Brain microvascular endothelial cell (primary cell): ENCODE results near the gene TMEM106C.

Experiments
- DNase-seq: peaks from one replicate; pipeline ENCODE4 v3.0.0-alpha.2; 2020
- H3K27ac ChIP-seq: fragments of 250-450 bp; sonication (Bioruptor Pico); 2 replicates; pipeline ENCODE4 v1.5.1; 2020; ENCODE audit warnings: mild to moderate bottlenecking, moderate library complexity
- H3K27me3 ChIP-seq: fragments of 250-450 bp; sonication (Bioruptor Pico); replicated peaks from 2 replicates; pipeline ENCODE4 v1.5.1; 2020; ENCODE audit warnings: mild to moderate bottlenecking
- H3K36me3 ChIP-seq: fragments of 250-450 bp; sonication (Bioruptor Pico); replicated peaks from 2 replicates; pipeline ENCODE4 v1.5.1; 2020; ENCODE audit warnings: mild to moderate bottlenecking
- H3K4me3 ChIP-seq: 2 replicates; pipeline ENCODE4 v1.5.1; 2011; ENCODE audit warnings: low read depth, mild to moderate bottlenecking, control low read depth, low read length, moderate library complexity
- in situ Hi-C: cut with HindIII; loops from 2 replicates; pipeline ENCODE4 v1.10.0; 2017; ENCODE audit warnings: low sequenced_read_pairs, low pct_ligation_motif_present
- TF ChIP-seq, protein P1 (sequence below): IDR thresholded peaks from 2 replicates; pipeline ENCODE4 v1.5.1; 2011; ENCODE audit warnings: low read depth, mild to moderate bottlenecking, moderate library complexity, low read length, control low read depth, inconsistent platforms; ENCODE audit errors: missing control alignments

Gene TMEM106C

DNA sequence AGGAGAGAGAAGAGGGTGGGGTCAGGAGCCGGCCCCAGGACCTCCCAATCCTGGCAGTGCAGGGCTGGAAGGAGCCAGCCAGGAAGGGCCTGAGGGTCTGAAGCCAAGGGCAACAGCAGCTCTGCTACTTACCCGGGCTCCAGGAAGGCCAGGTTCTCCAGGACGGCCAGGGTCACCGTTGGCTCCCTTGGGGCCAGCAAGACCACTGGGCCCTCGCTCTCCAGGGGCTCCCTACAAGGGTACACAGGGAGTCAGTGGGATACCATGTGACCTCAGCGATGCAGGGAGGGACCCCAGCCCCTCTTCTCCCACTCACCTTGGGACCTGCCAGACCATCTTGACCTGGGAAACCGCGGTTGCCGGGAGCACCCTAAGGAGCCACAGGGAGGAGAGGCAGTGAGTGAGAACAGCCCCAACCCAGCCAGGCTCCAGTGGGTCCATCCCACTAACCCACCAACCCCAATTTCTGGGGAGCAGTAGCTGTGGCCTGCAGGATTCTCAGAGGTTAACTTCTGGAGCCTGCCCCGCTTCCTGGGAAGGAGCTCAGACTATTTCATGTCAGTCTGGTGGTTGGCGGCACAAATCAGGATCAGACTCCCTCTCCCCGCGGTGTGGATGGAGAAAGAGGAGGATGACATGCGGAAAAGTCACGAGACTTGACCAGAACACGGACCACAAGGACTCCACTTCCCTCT, 22.3 kb downstream of the TMEM106C start:
- TF ChIP-seq, protein P1, sequence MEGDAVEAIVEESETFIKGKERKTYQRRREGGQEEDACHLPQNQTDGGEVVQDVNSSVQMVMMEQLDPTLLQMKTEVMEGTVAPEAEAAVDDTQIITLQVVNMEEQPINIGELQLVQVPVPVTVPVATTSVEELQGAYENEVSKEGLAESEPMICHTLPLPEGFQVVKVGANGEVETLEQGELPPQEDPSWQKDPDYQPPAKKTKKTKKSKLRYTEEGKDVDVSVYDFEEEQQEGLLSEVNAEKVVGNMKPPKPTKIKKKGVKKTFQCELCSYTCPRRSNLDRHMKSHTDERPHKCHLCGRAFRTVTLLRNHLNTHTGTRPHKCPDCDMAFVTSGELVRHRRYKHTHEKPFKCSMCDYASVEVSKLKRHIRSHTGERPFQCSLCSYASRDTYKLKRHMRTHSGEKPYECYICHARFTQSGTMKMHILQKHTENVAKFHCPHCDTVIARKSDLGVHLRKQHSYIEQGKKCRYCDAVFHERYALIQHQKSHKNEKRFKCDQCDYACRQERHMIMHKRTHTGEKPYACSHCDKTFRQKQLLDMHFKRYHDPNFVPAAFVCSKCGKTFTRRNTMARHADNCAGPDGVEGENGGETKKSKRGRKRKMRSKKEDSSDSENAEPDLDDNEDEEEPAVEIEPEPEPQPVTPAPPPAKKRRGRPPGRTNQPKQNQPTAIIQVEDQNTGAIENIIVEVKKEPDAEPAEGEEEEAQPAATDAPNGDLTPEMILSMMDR, result no peak
- no peak for DNase-seq
- Histone ChIP-seq H3K36me3 (no peaks in the 10 kb centered on the region), H3K4me3 (no peak overlapping the region), H3K27me3 (no peaks in the 10 kb centered on the region), H3K27ac (no peak overlapping the region)
- in situ Hi-C loops, result no loop called here

DNA sequence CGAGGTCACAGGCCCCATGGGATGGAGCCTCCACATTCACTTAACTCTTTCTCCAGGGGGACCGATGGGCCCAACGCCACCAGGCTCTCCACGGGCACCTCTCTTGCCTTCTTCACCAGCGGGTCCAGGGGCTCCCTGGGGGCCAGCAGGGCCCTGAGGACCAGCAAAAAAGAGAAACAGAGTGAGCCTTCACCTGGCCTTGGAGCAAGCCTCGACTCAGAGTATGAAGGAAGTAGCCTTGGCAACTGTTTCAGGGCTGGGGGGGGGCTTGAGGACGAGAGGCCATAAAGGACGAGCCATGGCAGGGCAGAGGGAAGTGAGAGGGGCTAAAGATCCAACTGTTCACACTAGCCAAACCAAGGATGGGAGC, 22.9 kb downstream of the TMEM106C start:
- no peak overlapping the region for H3K4me3 ChIP-seq
- no peak overlapping the region for H3K27ac ChIP-seq
- in situ Hi-C loops, result no loop called here
- TF ChIP-seq, protein P1, result no peak
- H3K36me3 ChIP-seq, result no peaks in the 10 kb centered on the region
- no peak for DNase-seq
- H3K27me3 ChIP-seq, result no peaks in the 10 kb centered on the region

DNA sequence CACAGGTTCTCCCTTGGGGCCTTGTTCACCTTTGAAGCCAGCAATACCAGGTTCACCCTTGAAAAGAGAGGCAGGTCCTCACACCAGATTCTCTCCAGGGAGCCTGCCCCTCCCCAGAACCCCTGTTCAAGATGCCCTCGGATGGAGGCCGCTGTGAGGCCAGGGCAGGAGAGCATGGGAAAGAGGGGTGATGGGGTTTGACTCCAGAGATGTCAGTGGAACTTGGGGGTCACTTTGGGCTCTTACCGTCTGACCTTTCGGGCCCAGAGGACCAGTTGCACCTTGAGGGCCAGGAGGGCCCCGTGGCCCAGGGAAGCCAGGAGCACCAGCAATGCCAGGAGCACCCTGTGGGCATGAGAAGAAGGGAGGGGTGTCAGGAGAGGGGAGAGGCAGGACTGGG, 23.4 kb downstream of the TMEM106C start:
- TF ChIP-seq, protein P1, result no peak
- no peak overlapping the region for H3K27ac ChIP-seq
- no peak for DNase-seq
- H3K36me3 ChIP-seq, result no peaks in the 10 kb centered on the region
- H3K27me3 ChIP-seq, result no peaks in the 10 kb centered on the region
- H3K4me3 ChIP-seq, result no peak overlapping the region
- in situ Hi-C loops, result no loop called here

DNA sequence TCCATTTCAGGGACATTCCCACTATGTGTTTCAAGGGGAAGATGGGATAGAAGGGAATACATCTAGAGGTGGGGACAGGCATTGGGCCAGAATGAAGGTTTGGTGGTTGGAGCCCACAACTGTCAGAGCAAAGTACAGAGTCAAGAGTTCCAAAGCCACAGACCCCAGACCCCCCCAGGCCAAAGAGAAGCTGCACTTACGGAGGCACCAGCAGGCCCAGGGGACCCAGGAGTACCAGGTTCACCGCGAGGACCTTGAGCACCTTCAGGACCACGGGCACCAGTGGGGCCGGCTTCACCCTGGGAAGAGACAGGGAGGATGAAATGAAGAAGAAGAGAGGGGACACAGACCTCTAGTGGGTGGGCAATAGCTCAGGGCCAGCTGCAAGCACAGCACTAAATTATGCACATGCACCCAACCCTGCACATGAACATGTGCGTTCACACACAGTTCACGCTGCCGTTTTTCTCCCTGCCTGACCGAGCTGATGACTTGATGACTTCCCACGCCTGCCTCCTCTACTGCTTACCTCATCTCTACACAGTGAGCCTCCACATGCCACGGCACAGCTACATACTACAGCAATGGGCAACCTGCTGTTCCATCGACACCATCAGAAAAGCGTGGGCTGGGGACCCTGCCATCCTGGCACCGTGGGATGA, 24.1 kb downstream of the TMEM106C start:
- Histone ChIP-seq H3K36me3 (no peaks in the 10 kb centered on the region), H3K27ac (no peak overlapping the region), H3K27me3 (no peaks in the 10 kb centered on the region), H3K4me3 (no peak overlapping the region)
- TF ChIP-seq, protein P1, result no peak
- no peak for DNase-seq
- in situ Hi-C loops, result no loop called here

DNA sequence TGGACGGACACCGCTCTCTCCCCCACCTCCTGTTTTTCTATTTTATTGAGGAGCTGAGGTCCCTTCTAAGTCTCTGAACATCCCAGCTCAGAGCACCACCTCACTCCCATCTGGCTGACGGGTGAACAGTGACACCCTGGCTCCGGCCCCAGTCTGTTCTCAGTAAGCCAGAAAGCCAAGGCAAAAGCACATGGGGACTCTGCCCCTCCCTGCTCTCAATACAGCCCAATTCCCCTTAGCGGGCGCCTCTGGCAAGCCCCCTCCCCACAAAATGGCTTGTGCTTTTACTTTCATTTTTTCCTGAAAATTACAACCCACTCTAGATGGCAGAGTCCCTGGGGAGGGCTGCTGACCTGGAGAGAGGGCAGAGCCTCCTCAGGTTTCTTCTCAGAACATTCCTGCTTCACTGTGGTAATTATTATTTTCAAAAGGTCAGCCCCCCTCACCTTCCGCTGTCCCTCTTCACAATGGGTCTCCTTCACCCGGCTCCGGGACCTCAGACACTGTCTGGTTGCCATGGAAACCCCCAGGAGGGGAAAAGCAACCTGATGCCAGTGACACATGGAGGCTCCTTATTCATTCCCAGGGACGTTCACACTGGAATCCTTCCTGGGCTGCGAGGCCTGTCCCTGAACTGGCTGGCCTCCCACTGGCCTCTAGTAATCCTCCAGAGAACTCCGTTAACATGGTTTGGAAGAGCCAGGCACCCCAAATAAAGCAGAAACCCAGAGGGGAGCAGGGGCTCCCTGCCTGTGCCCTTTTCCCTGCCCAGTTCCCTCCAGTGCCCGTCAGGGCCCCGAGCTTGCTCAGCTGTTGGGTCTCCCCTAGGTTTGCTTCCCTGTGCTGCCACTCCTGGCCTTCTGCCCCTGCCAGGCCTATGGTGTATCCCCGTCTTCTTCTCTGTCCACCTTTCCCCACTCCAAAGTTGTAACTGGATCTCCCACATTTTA, 25.0 kb downstream of the TMEM106C start:
- Histone ChIP-seq H3K27ac (no peak overlapping the region), H3K4me3 (no peak overlapping the region), H3K36me3 (no peaks in the 10 kb centered on the region), H3K27me3 (no peaks in the 10 kb centered on the region)
- no peak for DNase-seq
- TF ChIP-seq, protein P1, result no peak
- in situ Hi-C loops, result no loop called here
